ENCODE measurements around the gene FAM227B.
"Not testable (repeated sequence)": the region's sequence is repeated elsewhere in the genome, so short reads cannot be mapped to it uniquely, and the experiment has no call there.

The FAM227B gene

GRCh38 chr15:49361370-49361769 is 259.2 kb downstream of the FAM227B start:
- no peak overlapping the region for H3K4me3 ChIP-seq (ENCODE audit: low read depth, low read length, poor library complexity, severe bottlenecking)
- no peak overlapping the region for H3K9ac ChIP-seq (ENCODE audit: low read length)
- H3K27me3 ChIP-seq (ENCODE audit: insufficient read depth, low read length): no peaks in the 10 kb centered on the region
- no peak overlapping the region for H3K27ac ChIP-seq (ENCODE audit: low read depth, low read length, poor library complexity, severe bottlenecking)
- no peaks in the 10 kb centered on the region for H3F3A ChIP-seq (ENCODE audit: insufficient read depth, low read length)
- H3K9me3 ChIP-seq (ENCODE audit: low read length): no peaks in the 10 kb centered on the region
- H3K79me2 ChIP-seq (ENCODE audit: insufficient read depth, low read length): no peaks in the 10 kb centered on the region
- no peak overlapping the region for H2AFZ ChIP-seq (ENCODE audit: low read length)
- no peaks in the 10 kb centered on the region for H3K36me3 ChIP-seq (ENCODE audit: insufficient read depth, low read length)
- TF ChIP-seq, protein P1, sequence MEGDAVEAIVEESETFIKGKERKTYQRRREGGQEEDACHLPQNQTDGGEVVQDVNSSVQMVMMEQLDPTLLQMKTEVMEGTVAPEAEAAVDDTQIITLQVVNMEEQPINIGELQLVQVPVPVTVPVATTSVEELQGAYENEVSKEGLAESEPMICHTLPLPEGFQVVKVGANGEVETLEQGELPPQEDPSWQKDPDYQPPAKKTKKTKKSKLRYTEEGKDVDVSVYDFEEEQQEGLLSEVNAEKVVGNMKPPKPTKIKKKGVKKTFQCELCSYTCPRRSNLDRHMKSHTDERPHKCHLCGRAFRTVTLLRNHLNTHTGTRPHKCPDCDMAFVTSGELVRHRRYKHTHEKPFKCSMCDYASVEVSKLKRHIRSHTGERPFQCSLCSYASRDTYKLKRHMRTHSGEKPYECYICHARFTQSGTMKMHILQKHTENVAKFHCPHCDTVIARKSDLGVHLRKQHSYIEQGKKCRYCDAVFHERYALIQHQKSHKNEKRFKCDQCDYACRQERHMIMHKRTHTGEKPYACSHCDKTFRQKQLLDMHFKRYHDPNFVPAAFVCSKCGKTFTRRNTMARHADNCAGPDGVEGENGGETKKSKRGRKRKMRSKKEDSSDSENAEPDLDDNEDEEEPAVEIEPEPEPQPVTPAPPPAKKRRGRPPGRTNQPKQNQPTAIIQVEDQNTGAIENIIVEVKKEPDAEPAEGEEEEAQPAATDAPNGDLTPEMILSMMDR (IDR thresholded peaks at IDR 0.05; ENCODE audit: low read length): no peak
- no peak for TF ChIP-seq EZH2 (IDR thresholded peaks at IDR 0.05; ENCODE audit: borderline replicate concordance, low read length)
- H3K4me2 ChIP-seq (ENCODE audit: low read length): no peak overlapping the region
- no peaks in the 10 kb centered on the region for H3K4me1 ChIP-seq (ENCODE audit: insufficient read depth, low read length, severe bottlenecking)
- no peaks in the 10 kb centered on the region for H3K9me2 ChIP-seq (ENCODE audit: low read depth, low read length)
- no peaks in the 10 kb centered on the region for H4K20me1 ChIP-seq (ENCODE audit: insufficient read depth, low read length)

DNA sequence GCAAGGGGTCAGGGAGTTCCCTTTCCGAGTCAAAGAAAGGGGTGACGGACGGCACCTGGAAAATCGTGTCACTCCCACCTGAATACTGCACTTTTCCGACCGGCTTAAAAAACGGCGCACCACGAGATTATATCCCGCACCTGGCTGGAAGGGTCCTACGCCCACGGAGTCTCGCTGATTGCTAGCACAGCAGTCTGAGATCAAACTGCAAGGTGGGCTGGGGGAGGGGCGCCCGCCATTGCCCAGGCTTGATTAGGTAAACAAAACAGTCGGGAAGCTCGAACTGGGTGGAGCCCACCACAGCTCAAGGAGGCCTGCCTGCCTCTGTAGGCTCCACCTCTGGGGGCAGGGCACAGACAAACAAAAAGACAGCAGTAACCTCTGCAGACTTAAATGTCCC is 266.2 kb downstream of the FAM227B start:
- not testable (repeated sequence) for H3K9ac ChIP-seq (ENCODE audit: low read length); H3K4me2 ChIP-seq (ENCODE audit: low read length); H4K20me1 ChIP-seq (ENCODE audit: insufficient read depth, low read length); H3F3A ChIP-seq (ENCODE audit: insufficient read depth, low read length); H3K36me3 ChIP-seq (ENCODE audit: insufficient read depth, low read length); H3K27ac ChIP-seq (ENCODE audit: low read depth, low read length, poor library complexity, severe bottlenecking); H3K79me2 ChIP-seq (ENCODE audit: insufficient read depth, low read length); H3K4me3 ChIP-seq (ENCODE audit: low read depth, low read length, poor library complexity, severe bottlenecking); H3K9me3 ChIP-seq (ENCODE audit: low read length); H3K27me3 ChIP-seq (ENCODE audit: insufficient read depth, low read length); H3K4me1 ChIP-seq (ENCODE audit: insufficient read depth, low read length, severe bottlenecking); H2AFZ ChIP-seq (ENCODE audit: low read length); H3K9me2 ChIP-seq (ENCODE audit: low read depth, low read length)

GRCh38 chr15:49343546-49343945 is 277.1 kb downstream of the FAM227B start:
- Histone ChIP-seq H4K20me1 (ENCODE audit: insufficient read depth, low read length) (no peaks in the 10 kb centered on the region), H3K4me3 (ENCODE audit: low read depth, low read length, poor library complexity, severe bottlenecking) (no peak overlapping the region), H2AFZ (ENCODE audit: low read length) (no peak overlapping the region), H3K9me2 (ENCODE audit: low read depth, low read length) (no peaks in the 10 kb centered on the region), H3K4me1 (ENCODE audit: insufficient read depth, low read length, severe bottlenecking) (no peaks in the 10 kb centered on the region), H3K36me3 (ENCODE audit: insufficient read depth, low read length) (no peaks in the 10 kb centered on the region), H3K79me2 (ENCODE audit: insufficient read depth, low read length) (no peaks in the 10 kb centered on the region), H3K27me3 (ENCODE audit: insufficient read depth, low read length) (no peaks in the 10 kb centered on the region), H3K27ac (ENCODE audit: low read depth, low read length, poor library complexity, severe bottlenecking) (no peak overlapping the region), H3K4me2 (ENCODE audit: low read length) (no peak overlapping the region), H3K9ac (ENCODE audit: low read length) (no peak overlapping the region), H3K9me3 (ENCODE audit: low read length) (no peaks in the 10 kb centered on the region), H3F3A (ENCODE audit: insufficient read depth, low read length) (no peaks in the 10 kb centered on the region; the same call in 1 of the 2 replicates)
- TF ChIP-seq EZH2 (IDR thresholded peaks at IDR 0.05; ENCODE audit: borderline replicate concordance, low read length): no peak
- TF ChIP-seq, protein P1 (IDR thresholded peaks at IDR 0.05; ENCODE audit: low read length): no peak

DNA sequence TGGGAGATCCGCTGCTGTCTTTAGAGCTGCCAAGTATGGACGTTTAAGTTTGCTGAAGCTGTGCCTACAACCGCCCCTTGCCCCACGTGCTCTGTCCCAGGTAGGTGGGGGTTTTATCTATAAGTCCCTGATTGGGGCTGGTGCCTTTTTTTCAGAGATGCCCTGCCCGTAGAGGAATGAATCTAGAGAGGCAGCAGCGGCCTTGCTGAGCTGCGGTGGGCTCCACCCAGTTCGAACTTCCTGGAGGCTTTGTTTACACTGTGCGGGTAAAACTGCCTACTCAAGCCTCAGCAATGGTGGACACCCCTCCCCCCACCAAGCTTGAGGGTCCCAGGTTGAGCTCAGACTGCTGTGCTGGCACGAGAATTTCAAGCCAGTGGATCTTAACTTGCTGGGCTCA is 281.0 kb downstream of the FAM227B start:
- H3F3A ChIP-seq (ENCODE audit: insufficient read depth, low read length): no peaks in the 10 kb centered on the region; the same call in 1 of the 2 replicates
- H3K4me1 ChIP-seq (ENCODE audit: insufficient read depth, low read length, severe bottlenecking): no peaks in the 10 kb centered on the region
- no peak overlapping the region for H3K27ac ChIP-seq (ENCODE audit: low read depth, low read length, poor library complexity, severe bottlenecking)
- no peak overlapping the region for H3K4me2 ChIP-seq (ENCODE audit: low read length)
- H3K36me3 ChIP-seq (ENCODE audit: insufficient read depth, low read length): no peaks in the 10 kb centered on the region
- no peaks in the 10 kb centered on the region for H3K9me3 ChIP-seq (ENCODE audit: low read length)
- no peak overlapping the region for H2AFZ ChIP-seq (ENCODE audit: low read length)
- no peak overlapping the region for H3K9ac ChIP-seq (ENCODE audit: low read length)
- H4K20me1 ChIP-seq (ENCODE audit: insufficient read depth, low read length): no peaks in the 10 kb centered on the region
- H3K79me2 ChIP-seq (ENCODE audit: insufficient read depth, low read length): no peaks in the 10 kb centered on the region
- H3K4me3 ChIP-seq (ENCODE audit: low read depth, low read length, poor library complexity, severe bottlenecking): no peak overlapping the region
- no peak for TF ChIP-seq EZH2 (IDR thresholded peaks at IDR 0.05; ENCODE audit: borderline replicate concordance, low read length)
- TF ChIP-seq, protein P1 (IDR thresholded peaks at IDR 0.05; ENCODE audit: low read length): no peak
- H3K27me3 ChIP-seq (ENCODE audit: insufficient read depth, low read length): no peaks in the 10 kb centered on the region
- no peaks in the 10 kb centered on the region for H3K9me2 ChIP-seq (ENCODE audit: low read depth, low read length)

Data from OCI-LY1 (cell line).